Omental fat pad (tissue), 4 donors: Measurements from ENCODE around the gene ARHGEF4. TPM values are rescaled to one million over a fixed set of nuclear protein-coding genes. Genes with fewer than 3 reads are reported as not detected.
"Not testable (repeated sequence)": the region's sequence is repeated elsewhere in the genome, so short reads cannot be mapped to it uniquely, and the experiment has no call there.

Experiments
- ATAC-seq: fragments of 150-250 bp; one replicate; pipeline ENCODE4 v1.9.1; 2016; ENCODE audit warnings: mild to moderate bottlenecking, moderate library complexity; ENCODE audit not compliant: low FRiP score
- DNase-seq: peaks from one replicate; pipeline ENCODE4 v3.0.0-alpha.2; 2019; ENCODE audit warnings: low spot score
- CTCF ChIP-seq, 3 donors: fragments of 450-650 bp; IDR thresholded peaks; one replicate each; pipeline ENCODE4 v1.5.1; 2016 to 2017; ENCODE audit warnings: antibody characterized with exemption in 3 of 3, mild to moderate bottlenecking in 3 of 3, moderate library complexity in 2 of 3
- total RNA-seq, 4 donors: library from RNA; depleted of rRNA; stranded (reverse); fragments of >200 nt; gene quantifications; one replicate each; pipeline ENCODE4 v1.1.0, GENCODE V29; 2016

ARHGEF4 gene
- total RNA-seq, 4 donors from 2014 or later: 2.0 to 18.0 (median 15.0) TPM

GRCh38 chr2:130981667-130982066, 145.0 kb downstream of the ARHGEF4 start:
- no peak for ATAC-seq

DNA sequence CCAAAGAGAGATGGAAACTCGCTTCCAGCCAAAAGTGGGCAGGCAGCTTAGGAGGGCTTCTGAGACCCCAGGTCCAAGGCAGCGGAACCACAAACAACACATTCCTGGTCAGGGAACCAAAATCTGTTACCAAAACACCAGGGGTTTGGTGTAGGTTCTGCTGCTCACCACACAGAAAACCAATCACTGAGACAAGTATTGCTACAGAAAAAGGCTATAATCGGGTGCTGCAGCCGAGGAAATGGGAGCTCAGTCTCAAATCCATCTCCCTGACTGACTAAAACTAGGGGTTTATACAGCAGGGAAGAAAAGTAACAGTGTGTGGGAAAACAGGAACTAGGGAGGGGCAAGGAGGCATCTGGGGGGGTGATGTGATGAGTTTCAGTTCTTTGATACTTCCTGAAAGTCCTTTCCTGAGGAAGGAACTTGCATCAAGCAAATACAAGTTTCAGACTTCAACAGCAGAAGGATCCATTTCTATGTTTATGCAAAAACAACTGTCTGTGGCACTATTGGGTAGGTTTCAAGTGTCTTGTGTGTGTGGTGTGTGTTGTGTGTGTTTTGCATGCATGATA, 148.6 kb downstream of the ARHGEF4 start:
- no peak for ATAC-seq
- DNase-seq: no peak
- TF ChIP-seq CTCF (IDR thresholded peaks at IDR 0.05): no peak

More at GRCh38 chr2:130981667-130982066, 145.0 kb downstream of the ARHGEF4 start:
- no peak for DNase-seq
- no peak for TF ChIP-seq CTCF (IDR thresholded peaks at IDR 0.05)

DNA sequence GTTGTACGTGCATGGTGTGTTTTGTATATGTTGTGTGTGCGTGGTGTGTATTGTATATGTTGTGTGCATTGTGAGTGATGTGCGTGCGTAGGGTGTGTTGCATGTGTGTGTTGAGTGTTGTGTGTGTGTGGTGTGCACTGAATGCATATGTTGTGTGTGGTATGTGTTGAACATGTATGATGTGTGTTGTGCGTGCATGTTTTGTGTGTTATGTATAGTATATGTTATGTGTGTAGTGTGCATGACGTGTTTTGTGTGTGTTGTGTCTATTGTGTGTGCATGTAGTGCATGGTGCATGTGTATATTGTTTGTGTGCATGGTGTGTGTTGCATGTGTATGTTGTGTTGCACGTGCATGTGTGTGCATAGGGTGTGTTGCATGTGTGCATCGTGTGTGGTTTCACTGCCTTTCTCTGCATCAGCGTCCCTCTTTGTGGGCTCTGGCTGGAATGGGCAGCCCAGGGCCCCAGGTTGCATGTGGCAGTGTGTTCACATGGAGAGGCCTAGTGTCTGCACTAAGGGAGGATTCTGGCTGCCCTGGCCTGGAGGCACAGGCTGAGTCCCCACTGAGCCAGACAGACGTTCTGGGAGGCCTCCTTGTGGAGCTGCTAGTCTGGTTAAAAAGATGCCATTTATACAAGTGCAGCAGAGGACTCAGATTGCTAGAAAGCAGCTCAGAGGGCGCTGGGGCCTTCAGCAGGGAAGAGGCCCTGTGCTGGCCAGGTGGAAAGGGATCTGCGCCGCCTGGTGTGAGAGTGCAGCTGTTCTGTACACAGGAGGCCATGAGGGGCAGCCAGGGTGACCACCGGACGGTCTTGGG, 149.3 kb downstream of the ARHGEF4 start:
- ATAC-seq (no peak), DNase-seq (no peak)
- no peak for TF ChIP-seq CTCF (IDR thresholded peaks at IDR 0.05)

- DNase-seq (no peak), ATAC-seq (no peak)
- TF ChIP-seq CTCF (IDR thresholded peaks at IDR 0.05): no peak
Observed at GRCh38 chr2:130986890-130987493, 150.3 kb downstream of the ARHGEF4 start.

- ATAC-seq (no peak), DNase-seq (no peak)
- no peak for TF ChIP-seq CTCF (IDR thresholded peaks at IDR 0.05)
Observed at GRCh38 chr2:130987519-130988425, 151.1 kb downstream of the ARHGEF4 start.

DNA sequence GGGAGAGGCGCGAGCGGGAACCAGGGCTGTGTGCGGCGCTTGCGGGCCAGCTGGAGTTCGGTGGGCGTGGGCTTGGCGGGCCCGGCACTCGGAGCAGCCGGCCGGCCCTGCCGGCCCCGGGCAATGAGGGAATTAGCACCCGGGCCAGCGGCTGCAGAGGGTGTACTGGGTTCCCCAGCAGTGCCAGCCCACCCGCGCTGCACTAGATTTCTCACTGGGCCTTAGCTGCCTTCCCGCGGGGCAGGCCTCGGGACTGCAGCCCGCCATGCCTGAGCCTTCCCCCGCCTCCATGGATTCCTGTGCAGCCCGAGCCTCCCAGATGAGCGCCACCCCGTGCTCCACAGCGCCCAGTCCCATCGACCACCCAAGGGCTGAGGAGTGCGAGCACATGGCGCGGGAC, 154.7 kb downstream of the ARHGEF4 start:
- not testable (repeated sequence) for DNase-seq, ATAC-seq

DNA sequence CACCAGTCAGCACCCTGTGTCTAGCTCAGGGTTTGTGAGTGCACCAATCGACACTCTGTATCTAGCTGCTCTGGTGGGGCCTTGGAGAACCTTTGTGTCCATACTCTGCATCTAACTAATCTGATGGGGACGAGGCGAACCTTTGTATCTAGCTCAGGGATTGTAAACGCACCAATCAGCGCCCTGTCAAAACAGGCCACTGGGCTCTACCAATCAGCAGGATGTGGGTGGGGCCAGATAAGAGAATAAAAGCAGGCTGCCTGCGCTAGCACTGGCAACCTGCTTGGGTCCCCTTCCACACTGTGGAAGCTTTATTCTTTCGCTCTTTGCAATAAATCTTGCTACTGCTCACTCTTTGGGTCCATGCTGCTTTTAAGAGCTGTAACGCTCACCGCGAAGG, 155.3 kb downstream of the ARHGEF4 start:
- not testable (repeated sequence) for ATAC-seq, DNase-seq
